ENCODE data around the gene CRADD.
A peak's percentile ranks its signal among the peaks of the same experiment; 100 is the strongest.

Gene CRADD

GRCh38 chr12:93677195-93678064 is at the start of gene CRADD (continued):
- no peak for TF ChIP-seq EGR2 (tag by site-specific recombination; IDR thresholded peaks at IDR 0.05; ENCODE audit: low read depth)
- TF ChIP-seq ZNF274 (IDR thresholded peaks at IDR 0.05; ENCODE audit: low read length) = no peak
- TF ChIP-seq ZNF274 (tag by site-specific recombination; IDR thresholded peaks at IDR 0.05; ENCODE audit: borderline replicate concordance) = no peak
- no peak; the same call in 1 of the 2 replicates for TF ChIP-seq ZNF558 (tag by site-specific recombination; IDR thresholded peaks at IDR 0.05)
- TF ChIP-seq ZNF555 (tag by site-specific recombination; conservative IDR thresholded peaks at IDR 0.05) = no peak
- no peak for TF ChIP-seq ZNF416 (tag by site-specific recombination; IDR thresholded peaks at IDR 0.05)
- peak; percentile 51 for TF ChIP-seq ZNF24 (tag by site-specific recombination; IDR thresholded peaks at IDR 0.05)
- TF ChIP-seq ZNF404 (tag by site-specific recombination; IDR thresholded peaks at IDR 0.05) = no peak
- TF ChIP-seq SCRT1 (tag by site-specific recombination; IDR thresholded peaks at IDR 0.05; ENCODE audit: borderline replicate concordance) = no peak
- no peak for TF ChIP-seq GLIS1 (tag by site-specific recombination; IDR thresholded peaks at IDR 0.05)
- no peak for TF ChIP-seq ZNF791 (tag by site-specific recombination; IDR thresholded peaks at IDR 0.05)
- no peak for TF ChIP-seq ZNF133 (tag by site-specific recombination; IDR thresholded peaks at IDR 0.05)
- TF ChIP-seq, protein P1, sequence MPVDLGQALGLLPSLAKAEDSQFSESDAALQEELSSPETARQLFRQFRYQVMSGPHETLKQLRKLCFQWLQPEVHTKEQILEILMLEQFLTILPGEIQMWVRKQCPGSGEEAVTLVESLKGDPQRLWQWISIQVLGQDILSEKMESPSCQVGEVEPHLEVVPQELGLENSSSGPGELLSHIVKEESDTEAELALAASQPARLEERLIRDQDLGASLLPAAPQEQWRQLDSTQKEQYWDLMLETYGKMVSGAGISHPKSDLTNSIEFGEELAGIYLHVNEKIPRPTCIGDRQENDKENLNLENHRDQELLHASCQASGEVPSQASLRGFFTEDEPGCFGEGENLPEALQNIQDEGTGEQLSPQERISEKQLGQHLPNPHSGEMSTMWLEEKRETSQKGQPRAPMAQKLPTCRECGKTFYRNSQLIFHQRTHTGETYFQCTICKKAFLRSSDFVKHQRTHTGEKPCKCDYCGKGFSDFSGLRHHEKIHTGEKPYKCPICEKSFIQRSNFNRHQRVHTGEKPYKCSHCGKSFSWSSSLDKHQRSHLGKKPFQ (tag by site-specific recombination; IDR thresholded peaks at IDR 0.05) = no peak
- TF ChIP-seq FEZF1 (tag by site-specific recombination; IDR thresholded peaks at IDR 0.05) = no peak
- no peak for TF ChIP-seq ZNF292 (tag by site-specific recombination; IDR thresholded peaks at IDR 0.05; ENCODE audit: borderline replicate concordance, low read depth)
- peak; percentile 64; the same call in 1 of the 2 replicates for TF ChIP-seq ZNF362 (tag by site-specific recombination; IDR thresholded peaks at IDR 0.05)
- TF ChIP-seq ZNF311 (tag by site-specific recombination; IDR thresholded peaks at IDR 0.05; ENCODE audit: borderline replicate concordance) = no peak
- TF ChIP-seq ZNF155 (tag by site-specific recombination; IDR thresholded peaks at IDR 0.05) = no peak
- no peak for TF ChIP-seq ZNF792 (tag by site-specific recombination; IDR thresholded peaks at IDR 0.05)
- TF ChIP-seq ZNF302 (tag by site-specific recombination; IDR thresholded peaks at IDR 0.05; ENCODE audit: low read depth) = no peak
- no peak for TF ChIP-seq ZNF571 (tag by site-specific recombination; IDR thresholded peaks at IDR 0.05)
- no peak for TF ChIP-seq GLIS2 (tag by site-specific recombination; IDR thresholded peaks at IDR 0.05)
- TF ChIP-seq ZNF561 (tag by site-specific recombination; IDR thresholded peaks at IDR 0.05; ENCODE audit: borderline replicate concordance) = 0 out of 2 replicates have a peak, but pooled peaks have one; percentile 32
- TF ChIP-seq SP2 (tag by site-specific recombination; IDR thresholded peaks at IDR 0.05) = peak; percentile 63
- TF ChIP-seq ZNF175 (tag by site-specific recombination; IDR thresholded peaks at IDR 0.05) = no peak
- no peak for TF ChIP-seq ZNF114 (tag by site-specific recombination; IDR thresholded peaks at IDR 0.05)
- no peak for TF ChIP-seq PRDM4 (tag by site-specific recombination; IDR thresholded peaks at IDR 0.05)
- TF ChIP-seq ZXDB (tag by site-specific recombination; IDR thresholded peaks at IDR 0.05) = peak; percentile 90
- TF ChIP-seq, protein P2, sequence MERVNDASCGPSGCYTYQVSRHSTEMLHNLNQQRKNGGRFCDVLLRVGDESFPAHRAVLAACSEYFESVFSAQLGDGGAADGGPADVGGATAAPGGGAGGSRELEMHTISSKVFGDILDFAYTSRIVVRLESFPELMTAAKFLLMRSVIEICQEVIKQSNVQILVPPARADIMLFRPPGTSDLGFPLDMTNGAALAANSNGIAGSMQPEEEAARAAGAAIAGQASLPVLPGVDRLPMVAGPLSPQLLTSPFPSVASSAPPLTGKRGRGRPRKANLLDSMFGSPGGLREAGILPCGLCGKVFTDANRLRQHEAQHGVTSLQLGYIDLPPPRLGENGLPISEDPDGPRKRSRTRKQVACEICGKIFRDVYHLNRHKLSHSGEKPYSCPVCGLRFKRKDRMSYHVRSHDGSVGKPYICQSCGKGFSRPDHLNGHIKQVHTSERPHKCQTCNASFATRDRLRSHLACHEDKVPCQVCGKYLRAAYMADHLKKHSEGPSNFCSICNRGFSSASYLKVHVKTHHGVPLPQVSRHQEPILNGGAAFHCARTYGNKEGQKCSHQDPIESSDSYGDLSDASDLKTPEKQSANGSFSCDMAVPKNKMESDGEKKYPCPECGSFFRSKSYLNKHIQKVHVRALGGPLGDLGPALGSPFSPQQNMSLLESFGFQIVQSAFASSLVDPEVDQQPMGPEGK (tag by site-specific recombination; IDR thresholded peaks at IDR 0.05) = peak; percentile 78
- no peak for TF ChIP-seq ZNF398 (tag by site-specific recombination; IDR thresholded peaks at IDR 0.05)
- no peak; the same call in none of the 2 replicates for TF ChIP-seq OVOL3 (tag by site-specific recombination; IDR thresholded peaks at IDR 0.05)
- TF ChIP-seq SALL2 (tag by site-specific recombination; IDR thresholded peaks at IDR 0.05; ENCODE audit: borderline replicate concordance) = no peak

Data from HEK293 (cell line).